HepG2 (cell line): ENCODE data around the gene CTNNBL1. TPM values are rescaled to one million over a fixed set of nuclear protein-coding genes. Genes with fewer than 3 reads are reported as not detected.

Experiments
- ATAC-seq: fragments of 200-7000 bp; cut with Tn5 transposase; 3 replicates; pipeline ENCODE4 v1.9.1; 2020; ENCODE audit warnings: mild to moderate bottlenecking, moderate library complexity
- BruUV-seq: library from RNA; stranded (reverse); fragments of 400-500 nt; replicated peaks from 2 replicates; lab custom pipeline; 2021; lab: Mats Ljungman, UMichigan
- CTCF ChIA-PET: fragments of 300-600 bp; formaldehyde crosslinking; extraction: SDS; loops from one replicate; lab custom pipeline; 2021; ENCODE audit warnings: low total read pairs, inconsistent platforms, low intra/inter-chr PET ratio; lab: Yijun Ruan, JAX
- POLR2A ChIA-PET: fragments of 350-600 bp; sonication (Branson Sonifier 250); formaldehyde crosslinking; loops from one replicate; lab custom pipeline; 2020; ENCODE audit warnings: antibody characterized with exemption, inconsistent platforms; lab: Yijun Ruan, JAX
- DNase-seq: peaks from one replicate; pipeline ENCODE4 v3.0.0-alpha.2; 2015; ENCODE audit warnings: low spot score
- FAIRE-seq: peaks from 3 replicates; lab custom pipeline; 2011; peaks lifted over from hg19 to GRCh38; lab: Jason Lieb, UNC
- H2AFZ ChIP-seq: one replicate; pipeline ENCODE4 v1.6.1; 2011; ENCODE audit warnings: low read length, inconsistent platforms
- H3K27ac ChIP-seq: fragments of 300-600 bp; 3 replicates; pipeline ENCODE4 v1.8.0; 2011; ENCODE audit warnings: mixed run types, mild to moderate bottlenecking, mixed read lengths, low read length, inconsistent platforms; ENCODE audit not compliant: insufficient read depth; ENCODE audit errors: extremely low read length
- H3K27me3 ChIP-seq, 2 experiments: fragments of 200-600 bp in 1 of 2; 2 replicates in 1 of 2; 3 replicates in 1 of 2; pipeline versions ENCODE4 v1.6.0 to v1.8.0; 2011; ENCODE audit warnings: low read length in 2 of 2, mild to moderate bottlenecking in 2 of 2, moderate library complexity in 2 of 2, inconsistent platforms in 1 of 2; ENCODE audit not compliant: insufficient read depth in 2 of 2, control insufficient read depth in 1 of 2
- H3K36me3 ChIP-seq, 2 experiments: fragments of 200-600 bp in 1 of 2; replicated peaks in 1 of 2; 2 replicates in 1 of 2; 3 replicates in 1 of 2; pipeline versions ENCODE4 v1.5.1 to v1.8.0; 2011; ENCODE audit warnings: low read length in 2 of 2, inconsistent platforms in 1 of 2; ENCODE audit not compliant: insufficient read depth in 2 of 2, control insufficient read depth in 1 of 2
- H3K4me1 ChIP-seq: 2 replicates; pipeline ENCODE4 v1.5.1; 2012; ENCODE audit warnings: low read length, inconsistent platforms; ENCODE audit not compliant: insufficient read depth
- H3K4me2 ChIP-seq: 2 replicates; pipeline ENCODE4 v1.6.0; 2011; ENCODE audit warnings: low read depth, low read length, inconsistent platforms
- H3K4me3 ChIP-seq, 3 experiments: fragments of 200-600 bp in 1 of 3; sonication (generic), shearing (Covaris generic) in 1 of 3; replicated peaks in 1 of 3; 2 replicates each; pipeline ENCODE4 v1.5.1; 2011 to 2016; ENCODE audit warnings: low read length in 3 of 3, inconsistent platforms in 2 of 3, low read depth in 2 of 3, mild to moderate bottlenecking in 2 of 3, control low read depth in 1 of 3, mixed read lengths in 1 of 3; ENCODE audit not compliant: insufficient read depth in 1 of 3
- H3K79me2 ChIP-seq: one replicate; pipeline ENCODE4 v1.6.1; 2011; ENCODE audit warnings: low read length, inconsistent platforms; ENCODE audit not compliant: insufficient read depth
- H3K9ac ChIP-seq: 2 replicates; pipeline ENCODE4 v1.6.0; 2011; ENCODE audit warnings: mild to moderate bottlenecking, low read depth, low read length, inconsistent platforms; ENCODE audit not compliant: insufficient read depth
- H3K9me3 ChIP-seq: 2 replicates; pipeline ENCODE4 v1.5.1; 2012; ENCODE audit warnings: mild to moderate bottlenecking, low read length
- H4K20me1 ChIP-seq: 2 replicates; pipeline ENCODE4 v1.6.0; 2011; ENCODE audit warnings: inconsistent platforms, mild to moderate bottlenecking, low read length, moderate library complexity; ENCODE audit not compliant: insufficient read depth
- CAMTA2 ChIP-seq: sonication (generic); formaldehyde crosslinking; IDR thresholded peaks from 2 replicates; pipeline ENCODE4 v1.4.0; 2020; ENCODE audit warnings: mild to moderate bottlenecking, missing genetic modification reagents, borderline replicate concordance
- CSRNP2 ChIP-seq: sonication (generic); formaldehyde crosslinking; conservative IDR thresholded peaks from 2 replicates; pipeline ENCODE4 v1.8.0; 2022; ENCODE audit warnings: low read depth, missing genetic modification reagents
- FOXK1 ChIP-seq: sonication (generic); formaldehyde crosslinking; IDR thresholded peaks from 2 replicates; pipeline ENCODE4 v1.4.0; 2020; ENCODE audit warnings: low read depth, missing genetic modification reagents, borderline replicate concordance
- GABPB1 ChIP-seq: IDR thresholded peaks from 2 replicates; pipeline ENCODE4 v1.6.1; 2016; ENCODE audit warnings: mild to moderate bottlenecking, missing genetic modification reagents, moderate library complexity, missing compliant biosample characterization
- RARA ChIP-seq: IDR thresholded peaks from 2 replicates; pipeline ENCODE4 v1.6.1; 2016; ENCODE audit warnings: missing genetic modification reagents, missing compliant biosample characterization
- ZNF234 ChIP-seq: sonication (generic); formaldehyde crosslinking; conservative IDR thresholded peaks from 2 replicates; pipeline ENCODE4 v1.5.1; 2020; ENCODE audit warnings: mild to moderate bottlenecking, missing genetic modification reagents
- ZNF251 ChIP-seq: sonication (generic); formaldehyde crosslinking; IDR thresholded peaks from 2 replicates; pipeline ENCODE4 v1.9.0; 2021; ENCODE audit warnings: mild to moderate bottlenecking, missing genetic modification reagents
- ZNF432 ChIP-seq: sonication (generic); formaldehyde crosslinking; IDR thresholded peaks from 2 replicates; pipeline ENCODE4 v1.5.0; 2020; ENCODE audit warnings: missing genetic modification reagents, mild to moderate bottlenecking, borderline replicate concordance
- ZNF546 ChIP-seq: sonication (generic); formaldehyde crosslinking; conservative IDR thresholded peaks from 2 replicates; pipeline ENCODE4 v1.8.1; 2023; ENCODE audit warnings: mild to moderate bottlenecking, missing genetic modification reagents
- ZNF552 ChIP-seq: sonication (generic); formaldehyde crosslinking; IDR thresholded peaks from 2 replicates; pipeline ENCODE4 v1.9.0; 2022; ENCODE audit warnings: missing genetic modification reagents, mild to moderate bottlenecking, borderline replicate concordance
- ZNF567 ChIP-seq: sonication (generic); formaldehyde crosslinking; IDR thresholded peaks from 2 replicates; pipeline ENCODE4 v1.8.1; 2023; ENCODE audit warnings: mild to moderate bottlenecking, missing genetic modification reagents, borderline replicate concordance
- ZNF770 ChIP-seq: sonication (generic); formaldehyde crosslinking; IDR thresholded peaks from 2 replicates; pipeline ENCODE4 v1.5.0; 2020; ENCODE audit warnings: mild to moderate bottlenecking, missing genetic modification reagents
- ZSCAN20 ChIP-seq: sonication (generic); formaldehyde crosslinking; IDR thresholded peaks from 2 replicates; pipeline ENCODE4 v1.4.0; 2020; ENCODE audit warnings: missing genetic modification reagents, mild to moderate bottlenecking, borderline replicate concordance
- WGBS: methylation state at CpG from one replicate; pipeline ENCODE4 v1.1.6; 2017; ENCODE audit warnings: low lambda C conversion rate; 5-methylcytosine and 5-hydroxymethylcytosine counted together
- in situ Hi-C: cut with HindIII; loops from 2 replicates; pipeline ENCODE4 v1.10.0; 2017; ENCODE audit warnings: low pct_unique_long_range_greater_than_20kb; ENCODE audit not compliant: extremely low pct_ligation_motif_present
- intact Hi-C: fragments of 100-400 bp; cut with micrococcal nuclease; formaldehyde crosslinking; loops from one replicate; pipeline ENCODE4 v1.10.0; 2022; ENCODE audit not compliant: unreplicated experiment
- polyA plus RNA-seq, 8 experiments: library from polyadenylated mRNA; depleted of rRNA in 3 of 8; stranded (reverse) in 7 of 8; unstranded in 1 of 8; fragments of >200 nt; fragmentation: Illumina TruSeq in 4 of 8; extraction: Trizol in 4 of 8; gene quantifications; 2 replicates each; pipeline versions ENCODE4 v1.2.1 to v1.2.3, GENCODE V29; 2011 to 2016; ENCODE audit warnings: low read depth in 4 of 8, missing spikeins in 1 of 8, mixed read lengths in 1 of 8; ENCODE audit not compliant: insufficient read depth in 1 of 8
- total RNA-seq, 5 experiments: library from RNA; depleted of rRNA; stranded (reverse); fragments of >200 nt; fragmentation: Illumina TruSeq; extraction: Trizol; gene quantifications; 2 replicates each; pipeline ENCODE4 v1.2.3, GENCODE V29; 2016; ENCODE audit warnings: low read depth in 1 of 5

CTNNBL1 gene
- total and polyA plus RNA-seq, 2 of the 13 experiments (the other 11 are each of a cell fraction or from before 2014, with no cell fraction given): 49.3 to 94.6 TPM

- Histone ChIP-seq H3K79me2 (no peaks in the 10 kb centered on the region), H3K4me3 (no peak overlapping the region), H2AFZ (no peak overlapping the region), H3K9ac (no peak overlapping the region)
- no peak for DNase-seq
- no peak for ATAC-seq
- in situ Hi-C loops: no loop called here
- BruUV-seq: no TSS peak
- TF ChIP-seq ZNF234 (CRISPR knock-in tag) (no peak), ZNF546 (no peak), ZNF552 (CRISPR knock-in tag) (no peak), ZNF432 (CRISPR knock-in tag) (no peak), RARA (CRISPR knock-in tag) (no peak), GABPB1 (CRISPR knock-in tag) (no peak), FOXK1 (no peak), ZNF251 (CRISPR knock-in tag) (no peak), ZNF567 (CRISPR knock-in tag) (no peak), ZSCAN20 (no peak), CAMTA2 (CRISPR knock-in tag) (no peak), ZNF770 (CRISPR knock-in tag) (no peak), CSRNP2 (no peak)
- TF ChIP-seq, all 625 proteins: peak for 0
- POLR2A ChIA-PET: no interaction called here
- H3K27me3 ChIP-seq: no peaks in the 10 kb centered on the region
- H4K20me1 ChIP-seq: no peaks in the 10 kb centered on the region
- no peaks in the 10 kb centered on the region for H3K9me3 ChIP-seq
- no peak for FAIRE-seq
- H3K27ac ChIP-seq: no peak overlapping the region
- intact Hi-C loops: no loop called here
- H3K4me2 ChIP-seq: no peak overlapping the region
- peaks cover 9 to 26% of the 10 kb centered on the region in 2 experiments; a peak in 4 of 5 replicates for H3K36me3 ChIP-seq
- CTCF ChIA-PET: no interaction called here
- 95% methylated on average over 4 of the region's 4 CpGs for WGBS
- H3K4me1 ChIP-seq: peaks cover 10% of the 10 kb centered on the region
These were observed 70.6 kb downstream of the CTNNBL1 start for GRCh38 chr20:37764333-37764935.
